HL-60 (cell line): ENCODE results near the gene DGKH.

Source experiments
- POLR2AphosphoS5 ChIP-seq: IDR thresholded peaks from 2 replicates; pipeline ENCODE4 v1.6.1; 2012; ENCODE audit warnings: low read depth
- TF ChIP-seq, protein P1 (sequence below): IDR thresholded peaks from one replicate; pipeline ENCODE4 v1.5.1; 2011; ENCODE audit warnings: low read length, control low read depth, inconsistent platforms; ENCODE audit not compliant: insufficient read depth

GRCh38 chr13:42102961-42103865, 54.8 kb downstream of the DGKH start:
- no peak for TF ChIP-seq POLR2AphosphoS5
- TF ChIP-seq, protein P1, sequence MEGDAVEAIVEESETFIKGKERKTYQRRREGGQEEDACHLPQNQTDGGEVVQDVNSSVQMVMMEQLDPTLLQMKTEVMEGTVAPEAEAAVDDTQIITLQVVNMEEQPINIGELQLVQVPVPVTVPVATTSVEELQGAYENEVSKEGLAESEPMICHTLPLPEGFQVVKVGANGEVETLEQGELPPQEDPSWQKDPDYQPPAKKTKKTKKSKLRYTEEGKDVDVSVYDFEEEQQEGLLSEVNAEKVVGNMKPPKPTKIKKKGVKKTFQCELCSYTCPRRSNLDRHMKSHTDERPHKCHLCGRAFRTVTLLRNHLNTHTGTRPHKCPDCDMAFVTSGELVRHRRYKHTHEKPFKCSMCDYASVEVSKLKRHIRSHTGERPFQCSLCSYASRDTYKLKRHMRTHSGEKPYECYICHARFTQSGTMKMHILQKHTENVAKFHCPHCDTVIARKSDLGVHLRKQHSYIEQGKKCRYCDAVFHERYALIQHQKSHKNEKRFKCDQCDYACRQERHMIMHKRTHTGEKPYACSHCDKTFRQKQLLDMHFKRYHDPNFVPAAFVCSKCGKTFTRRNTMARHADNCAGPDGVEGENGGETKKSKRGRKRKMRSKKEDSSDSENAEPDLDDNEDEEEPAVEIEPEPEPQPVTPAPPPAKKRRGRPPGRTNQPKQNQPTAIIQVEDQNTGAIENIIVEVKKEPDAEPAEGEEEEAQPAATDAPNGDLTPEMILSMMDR: no peak
